ENCODE measurements around the gene CNGA3. TPM values are rescaled to one million over a fixed set of nuclear protein-coding genes. Genes with fewer than 3 reads are reported as not detected.

Gene CNGA3
- total RNA-seq, 1 experiment from 2014 or later = not detected

DNA sequence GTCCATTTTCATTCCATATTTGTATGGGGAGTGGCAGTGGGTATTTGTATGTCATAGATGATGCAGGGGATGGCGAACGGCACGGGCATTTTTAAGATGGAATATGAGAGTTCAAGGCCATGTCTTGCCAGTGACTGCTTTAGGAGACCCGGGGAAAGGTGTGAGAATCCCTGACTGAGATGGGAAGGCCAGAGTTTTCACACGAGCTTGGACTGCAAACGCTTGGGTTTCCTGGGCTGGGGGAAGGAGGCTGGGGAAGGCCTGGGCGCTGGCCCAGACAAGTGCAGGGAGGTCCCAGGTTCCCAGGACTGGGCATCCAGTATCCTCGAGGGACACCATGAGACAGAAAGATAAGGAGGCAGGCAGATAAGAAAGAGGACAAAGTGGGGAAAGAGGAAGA, 35.2 kb downstream of the CNGA3 start:
- Mint-ChIP-seq H3K27ac (no peak overlapping the region), H3K27me3 (ENCODE audit: low read depth) (peaks cover 21% of the 10 kb centered on the region), H3K4me1 (peaks cover 26 to 36% of the 10 kb centered on the region in 2 experiments), H3K9me3 (no peaks in the 10 kb centered on the region), H3K36me3 (ENCODE audit: insufficient read depth in 1 of 3, low read depth in 3 of 3) (no peaks in the 10 kb centered on the region; a peak in 1 of 7 replicates), H3K4me3 (no peak overlapping the region)
- Histone ChIP-seq H3K4me1 (ENCODE audit: insufficient read depth, low read length) (no peaks in the 10 kb centered on the region), H2BK12ac (ENCODE audit: insufficient read length, low read depth, low read length) (no peak overlapping the region), H2BK5ac (ENCODE audit: insufficient read length, low read length) (no peak overlapping the region), H3K23me2 (ENCODE audit: insufficient read length, low read depth, low read length, poor library complexity, severe bottlenecking) (no peaks in the 10 kb centered on the region), H3K14ac (ENCODE audit: insufficient read depth, low read length) (no peak overlapping the region), H3K4me2 (ENCODE audit: insufficient read depth, insufficient read length, low read length) (no peak overlapping the region), H3K56ac (ENCODE audit: insufficient read length, low read depth, low read length) (no peak overlapping the region), H3K23ac (ENCODE audit: insufficient read length, low read depth, low read length) (no peak overlapping the region), H3T11ph (ENCODE audit: low read length) (no peak overlapping the region), H3K4ac (ENCODE audit: low read depth, low read length) (no peak overlapping the region), H4K5ac (ENCODE audit: insufficient read length, low read depth, low read length) (no peak overlapping the region), H2BK20ac (ENCODE audit: low read depth, low read length, poor library complexity, severe bottlenecking) (no peak overlapping the region), H4K20me1 (ENCODE audit: control insufficient read depth, insufficient read depth, insufficient read length) (no peaks in the 10 kb centered on the region), H3K9me3 (ENCODE audit: control insufficient read depth, low read depth, low read length) (no peaks in the 10 kb centered on the region), H3K79me2 (ENCODE audit: insufficient read depth, low read length) (no peaks in the 10 kb centered on the region), H2BK120ac (ENCODE audit: low read depth, low read length, poor library complexity, severe bottlenecking) (no peak overlapping the region), H2BK15ac (ENCODE audit: low read depth, low read length) (no peak overlapping the region), H3K79me1 (ENCODE audit: insufficient read depth, low read depth, low read length, poor library complexity, severe bottlenecking) (no peaks in the 10 kb centered on the region), H3K27ac (ENCODE audit: insufficient read length, low read depth, low read length) (no peak overlapping the region), H2AFZ (ENCODE audit: low read length) (no peak overlapping the region), H4K91ac (ENCODE audit: insufficient read length, low read depth, low read length) (no peak overlapping the region), H2AK5ac (ENCODE audit: insufficient read length, low read length) (no peak overlapping the region), H3K9ac (ENCODE audit: extremely low read depth, insufficient read length, low read length) (no peak overlapping the region), H3K27me3 (ENCODE audit: insufficient read depth, low read length) (no peaks in the 10 kb centered on the region), H4K8ac (replicated peaks; ENCODE audit: insufficient read length, low read depth, low read length) (no peak overlapping the region), H3K18ac (ENCODE audit: insufficient read length, low read depth, low read length) (no peak overlapping the region)
- no peak for DNase-seq
- WGBS (ENCODE audit: extremely low coverage, insufficient read length, low lambda C conversion rate) = no CpG with 5 or more reads among the region's 8 CpGs
- TF ChIP-seq, protein P1, sequence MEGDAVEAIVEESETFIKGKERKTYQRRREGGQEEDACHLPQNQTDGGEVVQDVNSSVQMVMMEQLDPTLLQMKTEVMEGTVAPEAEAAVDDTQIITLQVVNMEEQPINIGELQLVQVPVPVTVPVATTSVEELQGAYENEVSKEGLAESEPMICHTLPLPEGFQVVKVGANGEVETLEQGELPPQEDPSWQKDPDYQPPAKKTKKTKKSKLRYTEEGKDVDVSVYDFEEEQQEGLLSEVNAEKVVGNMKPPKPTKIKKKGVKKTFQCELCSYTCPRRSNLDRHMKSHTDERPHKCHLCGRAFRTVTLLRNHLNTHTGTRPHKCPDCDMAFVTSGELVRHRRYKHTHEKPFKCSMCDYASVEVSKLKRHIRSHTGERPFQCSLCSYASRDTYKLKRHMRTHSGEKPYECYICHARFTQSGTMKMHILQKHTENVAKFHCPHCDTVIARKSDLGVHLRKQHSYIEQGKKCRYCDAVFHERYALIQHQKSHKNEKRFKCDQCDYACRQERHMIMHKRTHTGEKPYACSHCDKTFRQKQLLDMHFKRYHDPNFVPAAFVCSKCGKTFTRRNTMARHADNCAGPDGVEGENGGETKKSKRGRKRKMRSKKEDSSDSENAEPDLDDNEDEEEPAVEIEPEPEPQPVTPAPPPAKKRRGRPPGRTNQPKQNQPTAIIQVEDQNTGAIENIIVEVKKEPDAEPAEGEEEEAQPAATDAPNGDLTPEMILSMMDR (conservative IDR thresholded peaks at IDR 0.05) = no peak
